ENCODE measurements around the gene UBE2I.
"Not testable (repeated sequence)": the region's sequence is repeated elsewhere in the genome, so short reads cannot be mapped to it uniquely, and the experiment has no call there.

UBE2I gene

GRCh38 chr16:1308977-1309885 is at the start of gene UBE2I:
Gene UBE2I, plus strand, starts transcription at chr16:1309636. Its CDS starts 4,395 bp downstream, at chr16:1314031.
- peak; percentile 94 for DNase-seq (ENCODE audit: low spot score)

GRCh38 chr16:1259760-1260068 is 49.7 kb upstream of the UBE2I start:
- DNase-seq (ENCODE audit: low spot score): no peak

GRCh38 chr16:1260101-1260680 is 49.2 kb upstream of the UBE2I start:
- no peak for DNase-seq (ENCODE audit: low spot score)

GRCh38 chr16:1261131-1261892 is 48.1 kb upstream of the UBE2I start:
- DNase-seq (ENCODE audit: low spot score): no peak

GRCh38 chr16:1262210-1262845 is 47.1 kb upstream of the UBE2I start:
- no peak for DNase-seq (ENCODE audit: low spot score)

GRCh38 chr16:1262846-1263221 is 46.6 kb upstream of the UBE2I start:
- no peak for DNase-seq (ENCODE audit: low spot score)

GRCh38 chr16:1263591-1264344 is 45.7 kb upstream of the UBE2I start:
- DNase-seq (ENCODE audit: low spot score): no peak

DNA sequence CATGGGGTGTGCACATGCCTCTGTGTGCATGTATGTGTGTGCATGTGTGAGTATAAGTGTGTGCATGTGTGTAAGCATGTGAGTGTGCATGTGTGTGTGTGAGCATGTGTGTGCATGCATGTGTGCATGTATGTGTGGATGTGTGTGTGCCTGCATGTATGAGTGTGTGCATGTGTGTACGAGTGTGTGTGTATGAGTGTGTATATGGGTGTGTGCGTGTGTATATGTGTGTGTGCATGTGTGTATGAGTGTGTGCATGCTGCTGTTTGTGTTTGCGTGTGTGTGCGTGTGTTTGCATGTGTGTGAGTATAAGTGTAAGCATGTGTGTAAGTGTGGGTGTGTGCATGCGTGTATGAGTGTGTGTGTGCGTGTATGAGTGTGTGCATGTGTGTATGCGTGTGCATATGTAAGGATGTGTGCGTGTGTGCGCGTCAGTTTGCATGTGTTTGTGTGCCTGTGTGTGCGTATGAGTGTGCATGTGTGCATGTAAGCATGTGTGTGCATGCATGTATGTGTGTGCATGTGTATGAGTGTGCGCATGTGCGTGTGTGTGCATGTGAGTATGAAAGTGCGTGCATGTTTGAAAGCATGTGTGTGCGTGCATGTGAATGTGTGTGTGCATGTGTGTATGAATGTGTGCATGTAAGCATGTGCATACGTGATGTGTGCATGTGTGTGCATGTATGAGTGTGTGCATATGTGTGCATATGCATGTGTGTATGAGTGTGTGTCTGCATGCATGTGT is 44.9 kb upstream of the UBE2I start:
- DNase-seq (ENCODE audit: low spot score): no peak

- DNase-seq (ENCODE audit: low spot score): no peak
These were observed 44.3 kb upstream of the UBE2I start for GRCh38 chr16:1265090-1265630.

DNA sequence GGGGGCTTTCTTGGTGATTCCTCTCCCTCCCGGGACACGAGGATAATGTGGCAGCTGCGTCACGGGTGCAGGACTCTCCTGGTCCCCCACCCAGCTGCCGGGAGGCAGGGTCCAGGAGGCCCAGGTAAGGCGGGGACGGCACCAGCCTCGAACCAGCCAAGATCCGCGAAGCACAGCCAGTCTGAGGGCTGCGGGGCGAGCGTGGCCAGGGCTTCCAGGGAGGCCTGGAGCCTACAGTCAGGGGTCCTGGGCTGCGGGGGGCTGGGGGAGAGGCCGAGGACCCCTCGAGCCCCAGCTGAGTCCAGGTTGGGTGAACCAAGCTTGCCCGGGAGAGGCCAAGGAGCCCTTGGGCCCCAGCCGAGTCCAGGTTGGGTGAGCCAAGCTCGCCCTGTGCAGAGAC is 43.6 kb upstream of the UBE2I start:
- no peak for DNase-seq (ENCODE audit: low spot score)

GRCh38 chr16:1269418-1269817 is 40.0 kb upstream of the UBE2I start:
- not testable (repeated sequence) for DNase-seq (ENCODE audit: low spot score)

GRCh38 chr16:1271380-1271723 is 38.1 kb upstream of the UBE2I start:
- no peak for DNase-seq (ENCODE audit: low spot score)

DNA sequence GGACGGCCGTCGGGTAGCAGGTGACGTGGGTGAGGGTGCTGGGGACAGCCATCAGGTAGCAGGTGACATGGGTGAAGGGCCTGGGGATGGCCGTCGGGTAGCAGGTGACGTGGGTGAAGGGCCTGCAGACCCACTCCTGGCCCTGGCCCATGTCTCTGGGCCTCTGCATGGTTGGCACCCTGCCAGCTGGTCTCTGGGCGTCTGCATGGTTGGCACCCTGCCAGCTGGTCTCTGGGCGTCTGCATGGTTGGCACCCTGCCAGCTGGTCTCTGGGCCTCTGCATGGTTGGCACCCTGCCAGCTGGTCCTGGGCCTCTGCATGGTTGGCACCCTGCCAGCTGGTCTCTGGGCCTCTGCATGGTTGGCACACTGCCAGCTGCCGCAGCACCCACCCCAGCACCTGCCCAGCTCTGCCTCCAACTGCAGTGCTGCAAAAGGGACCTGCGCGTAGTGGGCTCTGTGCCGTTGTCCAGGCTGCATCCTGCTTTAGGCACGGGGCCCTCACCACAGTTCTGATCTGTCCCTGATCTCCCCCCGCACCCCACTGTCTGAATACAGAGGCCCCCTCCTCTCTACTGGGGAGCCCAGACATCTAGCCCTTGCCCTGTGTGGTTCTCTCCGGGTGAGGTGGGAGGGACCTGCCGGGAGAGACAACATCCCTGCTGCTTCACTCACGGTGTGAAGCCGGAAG is 37.6 kb upstream of the UBE2I start:
- peak; percentile 49 for DNase-seq (ENCODE audit: low spot score)

- DNase-seq (ENCODE audit: low spot score): no peak
These were observed 36.8 kb upstream of the UBE2I start for GRCh38 chr16:1272453-1273198.

GRCh38 chr16:1273816-1274215 is 35.6 kb upstream of the UBE2I start:
- DNase-seq (ENCODE audit: low spot score): no peak

DNA sequence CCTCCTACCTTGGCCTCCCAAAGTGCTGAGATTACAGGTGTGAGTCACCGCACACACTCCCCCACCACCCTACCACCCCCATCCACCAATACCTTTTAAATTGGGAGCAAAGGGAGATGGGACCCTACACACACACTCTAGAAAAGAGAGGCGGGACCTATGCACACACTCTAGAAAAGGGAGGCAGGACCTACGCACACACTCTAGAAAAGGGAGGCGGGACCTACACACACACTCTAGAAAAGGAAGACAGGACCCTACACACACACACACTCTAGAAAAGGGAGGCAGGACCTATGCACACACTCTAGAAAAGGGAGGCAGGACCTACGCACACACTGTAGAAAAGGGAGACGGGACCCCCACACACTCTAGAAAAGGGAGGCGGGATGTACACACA is 34.7 kb upstream of the UBE2I start:
- DNase-seq (ENCODE audit: low spot score): no peak

GRCh38 chr16:1275791-1276579 is 33.5 kb upstream of the UBE2I start:
- no peak for DNase-seq (ENCODE audit: low spot score)

DNA sequence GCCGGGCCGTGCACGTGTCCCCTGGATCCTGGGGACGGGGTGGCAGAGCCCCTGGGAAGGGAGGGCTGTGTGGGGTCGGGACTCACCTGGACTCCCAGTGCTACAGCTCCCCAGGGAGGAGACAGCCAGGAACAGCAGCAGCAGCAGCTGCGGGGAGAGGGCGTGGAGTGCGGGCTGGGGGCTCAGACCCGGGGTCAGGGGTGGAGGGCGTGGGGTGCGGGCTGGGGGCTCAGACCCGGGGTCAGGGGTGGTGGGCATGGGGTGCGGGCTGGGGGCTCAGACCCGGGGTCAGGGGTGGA is 32.9 kb upstream of the UBE2I start:
- no peak for DNase-seq (ENCODE audit: low spot score)

DNA sequence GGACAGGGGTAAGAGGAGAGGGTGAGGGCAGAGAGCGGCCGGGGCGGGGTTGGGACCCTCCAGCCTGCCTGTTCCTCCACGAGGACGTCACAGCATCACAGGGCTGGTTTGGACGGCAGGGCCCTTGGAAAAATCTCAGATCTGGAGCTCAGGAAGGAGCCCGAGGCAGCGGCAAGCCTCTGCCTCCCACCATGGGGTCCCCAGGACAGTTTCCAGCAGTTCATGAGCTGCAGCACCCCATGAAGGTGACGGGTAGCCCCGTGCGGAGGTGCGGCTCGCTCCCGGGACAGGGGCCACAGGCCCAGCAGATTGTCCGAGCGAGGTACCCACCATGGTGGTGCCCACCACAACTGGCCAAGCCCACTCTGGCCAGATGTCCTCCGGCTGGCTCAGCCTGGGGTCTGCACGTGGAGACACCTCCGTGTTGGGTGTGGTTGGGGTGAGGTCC is 32.3 kb upstream of the UBE2I start:
- no peak for DNase-seq (ENCODE audit: low spot score)
